H1 (cell line): ENCODE measurements around the gene SNRNP70. TPM values are rescaled to one million over a fixed set of nuclear protein-coding genes. Genes with fewer than 3 reads are reported as not detected.

Experiments used
- ASH2L ChIP-seq: fragments of 200-600, 300-600 bp; sonication (generic); IDR thresholded peaks from one replicate; pipeline ENCODE4 v1.7.1; 2017; ENCODE audit warnings: low read length
- CBX8 ChIP-seq: fragments of 300-800, 300-1000 bp; sonication (generic); IDR thresholded peaks from 2 replicates; pipeline ENCODE4 v1.7.1; 2016; ENCODE audit warnings: low read depth, low read length, borderline replicate concordance
- EGR1 ChIP-seq: IDR thresholded peaks from 2 replicates; pipeline ENCODE4 v1.6.1; 2011; ENCODE audit warnings: low read depth, low read length, borderline replicate concordance
- HDAC2 ChIP-seq, 2 experiments: fragments of 300-600 bp in 1 of 2; sonication (generic) in 1 of 2; IDR thresholded peaks; 2 replicates each; pipeline ENCODE4 v1.6.1; 2011 to 2012; ENCODE audit warnings: low read depth in 2 of 2, low read length in 2 of 2, mild to moderate bottlenecking in 2 of 2, moderate library complexity in 2 of 2, borderline replicate concordance in 1 of 2, inconsistent platforms in 1 of 2
- HDAC6 ChIP-seq: IDR thresholded peaks from one replicate; pipeline ENCODE4 v1.7.1; 2012; ENCODE audit warnings: low read depth, mild to moderate bottlenecking, inconsistent platforms, low read length, moderate library complexity
- JUN ChIP-seq: IDR thresholded peaks from 2 replicates; pipeline ENCODE4 v1.6.1; 2011; ENCODE audit warnings: low read depth, mild to moderate bottlenecking, improper control_type of control experiment, low read length
- MAX ChIP-seq: IDR thresholded peaks from 2 replicates; pipeline ENCODE4 v1.6.1; 2012; ENCODE audit warnings: inconsistent platforms
- POLR2AphosphoS5 ChIP-seq: IDR thresholded peaks from 2 replicates; pipeline ENCODE4 v1.6.1; 2011; ENCODE audit warnings: low read depth, low read length
- polyA plus RNA-seq, 7 experiments: library from polyadenylated mRNA; depleted of rRNA in 3 of 7; stranded (reverse) in 5 of 7; unstranded in 2 of 7; fragments of >200 nt in 5 of 7; fragments of 200-250 nt in 2 of 7; gene quantifications; 1 replicate in 5 of 7; 2 replicates in 1 of 7; 4 replicates in 1 of 7; pipeline versions ENCODE4 v1.2.1 to v1.2.3, GENCODE V29; 2011 to 2013; ENCODE audit warnings: missing spikeins in 2 of 7, mixed read lengths in 2 of 7
- total RNA-seq: library from RNA; stranded (reverse); fragmentation: NEBNext Ultra II Directional; extraction: Animal tissue kit (Norgen Biotek cat#: 25700); gene quantifications from 2 replicates; pipeline ENCODE4 v1.2.1, GENCODE V29; 2021
- TF ChIP-seq, protein P1 (sequence below): IDR thresholded peaks from 2 replicates; pipeline ENCODE4 v1.6.1; 2012; ENCODE audit warnings: inconsistent platforms

The SNRNP70 gene
- total and polyA plus RNA-seq, 2 of the 8 experiments (the other 6 are each of a cell fraction or from before 2014, with no cell fraction given): 231 to 235 TPM

- TF ChIP-seq MAX (peak; percentile 98), HDAC6 (no peak), POLR2AphosphoS5 (peak; percentile 71), CBX8 (no peak), JUN (no peak), EGR1 (no peak), ASH2L (peak; percentile 67), HDAC2 (IDR thresholded peaks at IDR 0.05; ENCODE audit: borderline replicate concordance in 1 of 2, low read depth in 2 of 2, low read length in 2 of 2) (no peak)
- TF ChIP-seq, protein P1, sequence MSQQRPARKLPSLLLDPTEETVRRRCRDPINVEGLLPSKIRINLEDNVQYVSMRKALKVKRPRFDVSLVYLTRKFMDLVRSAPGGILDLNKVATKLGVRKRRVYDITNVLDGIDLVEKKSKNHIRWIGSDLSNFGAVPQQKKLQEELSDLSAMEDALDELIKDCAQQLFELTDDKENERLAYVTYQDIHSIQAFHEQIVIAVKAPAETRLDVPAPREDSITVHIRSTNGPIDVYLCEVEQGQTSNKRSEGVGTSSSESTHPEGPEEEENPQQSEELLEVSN: peak; percentile 97
These were observed 42.7 kb downstream of the SNRNP70 start (continued) for GRCh38 chr19:49127674-49128544.
